ENCODE data around the gene KIF25.

- TF ChIP-seq POLR2A (IDR thresholded peaks at IDR 0.05) = no peak
- TF ChIP-seq EP300 (IDR thresholded peaks at IDR 0.05) = no peak
- TF ChIP-seq CTCF (IDR thresholded peaks at IDR 0.05) = no peak
Measured at GRCh38 chr6:168007592-168008338, 10.3 kb downstream of the KIF25 start.
